Endodermal cell (in vitro differentiated cells): ENCODE results near the gene PIK3CD. TPM values are rescaled to one million over a fixed set of nuclear protein-coding genes. Genes with fewer than 3 reads are reported as not detected.

ENCODE experiments used
- DNase-seq: peaks from one replicate; pipeline ENCODE4 v3.0.0-alpha.2; 2017
- H3K27ac ChIP-seq: 2 replicates; pipeline ENCODE4 v1.5.1; 2013; ENCODE audit warnings: mild to moderate bottlenecking, low read depth, low read length, moderate library complexity
- H3K27me3 ChIP-seq: 2 replicates; pipeline ENCODE4 v1.6.1; 2013; ENCODE audit warnings: mild to moderate bottlenecking, low read length, moderate library complexity; ENCODE audit not compliant: insufficient read depth, control insufficient read depth, poor library complexity, severe bottlenecking
- H3K36me3 ChIP-seq: 2 replicates; pipeline ENCODE4 v1.7.0; 2013; ENCODE audit warnings: mild to moderate bottlenecking, low read length, moderate library complexity; ENCODE audit not compliant: control insufficient read depth, insufficient read depth
- H3K4me1 ChIP-seq: one replicate; pipeline ENCODE4 v1.7.0; 2013; ENCODE audit warnings: low read length; ENCODE audit not compliant: control insufficient read depth, insufficient read depth
- H3K4me3 ChIP-seq: 2 replicates; pipeline ENCODE4 v1.5.1; 2013; ENCODE audit warnings: mild to moderate bottlenecking, low read length, moderate library complexity
- H3K9ac ChIP-seq: 2 replicates; pipeline ENCODE4 v1.6.1; 2013; ENCODE audit warnings: mild to moderate bottlenecking, low read length, moderate library complexity; ENCODE audit not compliant: poor library complexity, severe bottlenecking; ENCODE audit errors: extremely low read depth
- H3K9me3 ChIP-seq: 2 replicates; pipeline ENCODE4 v1.6.1; 2013; ENCODE audit warnings: mild to moderate bottlenecking, low read length, moderate library complexity; ENCODE audit not compliant: control insufficient read depth
- H3K27ac Mint-ChIP-seq: 2 replicates; pipeline ENCODE4 v1.8.0; 2020; ENCODE audit warnings: mixed read lengths
- H3K27me3 Mint-ChIP-seq: 2 replicates; pipeline ENCODE4 v1.8.0; 2021; ENCODE audit warnings: mild to moderate bottlenecking, mixed read lengths; ENCODE audit not compliant: insufficient read depth
- H3K36me3 Mint-ChIP-seq: 2 replicates; pipeline ENCODE4 v1.8.0; 2020; ENCODE audit warnings: low read depth, mixed read lengths
- H3K4me1 Mint-ChIP-seq: 2 replicates; pipeline ENCODE4 v1.8.0; 2020; ENCODE audit warnings: mixed read lengths
- H3K4me3 Mint-ChIP-seq: 2 replicates; pipeline ENCODE4 v1.8.0; 2020; ENCODE audit warnings: mild to moderate bottlenecking, moderate library complexity, mixed read lengths
- H3K9me3 Mint-ChIP-seq: 2 replicates; pipeline ENCODE4 v1.8.0; 2020; ENCODE audit warnings: mild to moderate bottlenecking, mixed read lengths
- CTCF ChIP-seq: fragments of 200-600 bp; sonication (generic); conservative IDR thresholded peaks from 2 replicates; pipeline ENCODE4 v1.5.0; 2021; ENCODE audit warnings: antibody characterized with exemption, mild to moderate bottlenecking
- WGBS, 2 experiments: methylation state at CpG; one replicate each; pipeline versions ENCODE4 v1.1.5 to v1.1.7; 2013; ENCODE audit warnings: missing lambda C conversion rate in 2 of 2, mixed read lengths in 1 of 2; ENCODE audit not compliant: insufficient coverage in 1 of 2, insufficient read length in 1 of 2; 5-methylcytosine and 5-hydroxymethylcytosine counted together
- total RNA-seq, 2 donors: library from RNA; stranded (reverse); fragmentation: NEBNext Ultra II Directional in 1 of 2; extraction: Animal tissue kit (Norgen Biotek cat#: 25700) in 1 of 2; gene quantifications; 2 replicates in 1 of 2; 3 replicates in 1 of 2; pipeline ENCODE4 v1.2.1, GENCODE V29; 2021

Gene PIK3CD
- total RNA-seq, 2 donors from 2014 or later: 13.9 to 14.2 TPM

- Histone ChIP-seq H3K4me3 (no peak overlapping the region), H3K27me3 (no peaks in the 10 kb centered on the region), H3K27ac (no peak overlapping the region), H3K36me3 (peaks cover 10% of the 10 kb centered on the region), H3K9ac (no peak overlapping the region), H3K4me1 (no peaks in the 10 kb centered on the region), H3K9me3 (no peaks in the 10 kb centered on the region)
- Mint-ChIP-seq H3K4me1 (no peaks in the 10 kb centered on the region), H3K27ac (no peak overlapping the region), H3K9me3 (no peaks in the 10 kb centered on the region), H3K36me3 (peaks cover 21% of the 10 kb centered on the region), H3K27me3 (no peaks in the 10 kb centered on the region), H3K4me3 (no peak overlapping the region)
- no peak for TF ChIP-seq CTCF
- DNase-seq: no peak
- whole genome bisulfite sequencing, 2 experiments: 90 to 99% methylated on average over 13 to 19 of the region's 19 CpGs
Observed at GRCh38 chr1:9607352-9607751, 44.2 kb upstream of the PIK3CD start.

GRCh38 chr1:9609998-9610397 lies 41.5 kb upstream of the PIK3CD start:
- Mint-ChIP-seq H3K4me3 (no peak overlapping the region), H3K9me3 (no peaks in the 10 kb centered on the region), H3K36me3 (peaks cover 13% of the 10 kb centered on the region), H3K27me3 (no peaks in the 10 kb centered on the region), H3K27ac (no peak overlapping the region), H3K4me1 (no peaks in the 10 kb centered on the region)
- H3K36me3 ChIP-seq: peaks cover 6% of the 10 kb centered on the region
- H3K4me1 ChIP-seq: no peaks in the 10 kb centered on the region
- H3K4me3 ChIP-seq: no peak overlapping the region
- no peaks in the 10 kb centered on the region for H3K27me3 ChIP-seq
- WGBS, 2 experiments: 92% methylated on average over 2 to 5 of the region's 5 CpGs
- H3K9me3 ChIP-seq: no peaks in the 10 kb centered on the region
- no peak for DNase-seq
- no peak overlapping the region for H3K9ac ChIP-seq
- no peak for TF ChIP-seq CTCF
- no peak overlapping the region for H3K27ac ChIP-seq

- H3K27ac Mint-ChIP-seq: no peak overlapping the region
- Histone ChIP-seq H3K27me3 (no peaks in the 10 kb centered on the region), H3K4me3 (no peak overlapping the region), H3K27ac (no peak overlapping the region), H3K9me3 (no peaks in the 10 kb centered on the region), H3K4me1 (no peaks in the 10 kb centered on the region), H3K36me3 (peaks cover 6% of the 10 kb centered on the region), H3K9ac (no peak overlapping the region)
- 91% methylated on average over 12 to 25 of the region's 25 CpGs for WGBS, 2 experiments
- H3K4me3 Mint-ChIP-seq: no peak overlapping the region
- no peak for DNase-seq
- H3K36me3 Mint-ChIP-seq: peaks cover 13% of the 10 kb centered on the region
- H3K27me3 Mint-ChIP-seq: no peaks in the 10 kb centered on the region
- no peaks in the 10 kb centered on the region for H3K4me1 Mint-ChIP-seq
- no peak for TF ChIP-seq CTCF
- H3K9me3 Mint-ChIP-seq: no peaks in the 10 kb centered on the region
Observed at GRCh38 chr1:9610548-9610947, 41.0 kb upstream of the PIK3CD start.
